ENCODE measurements around the gene AP2M1. TPM values are rescaled to one million over a fixed set of nuclear protein-coding genes. Genes with fewer than 3 reads are reported as not detected.

AP2M1 gene
- total RNA-seq, 3 donors from 2014 or later (not counting 1 experiment from before 2014, with no cell fraction given) = 157 to 188 (median 168) TPM

GRCh38 chr3:184223946-184224345 is 49.3 kb downstream of the AP2M1 start:
- no peak for DNase-seq
- H3K36me3 ChIP-seq (ENCODE audit: control insufficient read depth, insufficient read depth, low read length) = no peaks in the 10 kb centered on the region
- Mint-ChIP-seq H3K27me3 (ENCODE audit: low read depth in 2 of 2) (peaks cover 18 to 33% of the 10 kb centered on the region in 2 donors), H3K4me3 (no peak overlapping the region), H3K27ac (no peak overlapping the region), H3K4me1 (peaks cover 0 to 4% of the 10 kb centered on the region in 2 donors), H3K9me3 (no peaks in the 10 kb centered on the region), H3K36me3 (no peaks in the 10 kb centered on the region)
- H3K27ac ChIP-seq (ENCODE audit: low read length) = no peak overlapping the region
- peaks cover 3% of the 10 kb centered on the region for H3K27me3 ChIP-seq (ENCODE audit: control insufficient read depth, insufficient read depth, low read length)
- WGBS (ENCODE audit: insufficient coverage) = 95% methylated on average over 3 of the region's 3 CpGs
- no peak overlapping the region for H3K4me3 ChIP-seq (ENCODE audit: low read length)
- intact Hi-C loops (cut with micrococcal nuclease) = no loop called here
- H3K4me1 ChIP-seq (ENCODE audit: control insufficient read depth, insufficient read depth, low read length) = peaks cover 3% of the 10 kb centered on the region
- H3K9me3 ChIP-seq (ENCODE audit: control insufficient read depth, insufficient read depth, low read length) = no peaks in the 10 kb centered on the region
- no peak for ATAC-seq
- TF ChIP-seq CTCF (IDR thresholded peaks at IDR 0.05) = no peak

GRCh38 chr3:184227481-184227935 is 52.9 kb downstream of the AP2M1 start:
- no peak overlapping the region for H3K27ac ChIP-seq (ENCODE audit: low read length)
- intact Hi-C loops (cut with micrococcal nuclease) = loop anchor here (1.0 to 2.0 kb wide), 2 partner anchors 23 to 61 kb away; no protein-coding TSS in a partner anchor
- no peaks in the 10 kb centered on the region for H3K9me3 ChIP-seq (ENCODE audit: control insufficient read depth, insufficient read depth, low read length)
- TF ChIP-seq CTCF (IDR thresholded peaks at IDR 0.05) = peak; percentile 89
- peaks cover 20% of the 10 kb centered on the region for H3K27me3 ChIP-seq (ENCODE audit: control insufficient read depth, insufficient read depth, low read length)
- H3K4me3 Mint-ChIP-seq = peak overlapping the region; percentile 0
- DNase-seq (peak; percentile 36 to 78), ATAC-seq (peak; percentile 43 to 45 (median 44))
- peaks cover 10 to 13% of the 10 kb centered on the region in 2 donors for H3K4me1 Mint-ChIP-seq
- 53% methylated on average over 2 of the region's 2 CpGs for WGBS (ENCODE audit: insufficient coverage)
- peaks cover 19% of the 10 kb centered on the region for H3K4me1 ChIP-seq (ENCODE audit: control insufficient read depth, insufficient read depth, low read length)
- no peak overlapping the region for H3K4me3 ChIP-seq (ENCODE audit: low read length)
- no peaks in the 10 kb centered on the region for H3K36me3 ChIP-seq (ENCODE audit: control insufficient read depth, insufficient read depth, low read length)
- peaks cover 7% of the 10 kb centered on the region for H3K36me3 Mint-ChIP-seq
- H3K27me3 Mint-ChIP-seq (ENCODE audit: low read depth in 2 of 2) = peaks cover 34 to 48% of the 10 kb centered on the region in 2 donors
- no peaks in the 10 kb centered on the region for H3K9me3 Mint-ChIP-seq
- no peak overlapping the region for H3K27ac Mint-ChIP-seq

GRCh38 chr3:184228376-184229137 is 53.9 kb downstream of the AP2M1 start:
- Mint-ChIP-seq H3K9me3 (no peaks in the 10 kb centered on the region), H3K27ac (no peak overlapping the region), H3K4me1 (peaks cover 10 to 13% of the 10 kb centered on the region in 2 donors), H3K27me3 (ENCODE audit: low read depth in 2 of 2) (peaks cover 42 to 49% of the 10 kb centered on the region in 2 donors), H3K36me3 (peaks cover 7% of the 10 kb centered on the region), H3K4me3 (peak overlapping the region; percentile 85)
- Histone ChIP-seq H3K9me3 (ENCODE audit: control insufficient read depth, insufficient read depth, low read length) (no peaks in the 10 kb centered on the region), H3K36me3 (ENCODE audit: control insufficient read depth, insufficient read depth, low read length) (no peaks in the 10 kb centered on the region), H3K4me1 (ENCODE audit: control insufficient read depth, insufficient read depth, low read length) (peaks cover 19% of the 10 kb centered on the region), H3K27me3 (ENCODE audit: control insufficient read depth, insufficient read depth, low read length) (peaks cover 24% of the 10 kb centered on the region), H3K27ac (ENCODE audit: low read length) (no peak overlapping the region), H3K4me3 (ENCODE audit: low read length) (no peak overlapping the region)
- intact Hi-C loops (cut with micrococcal nuclease) = no loop called here
- 47% methylated on average over 12 of the region's 12 CpGs for WGBS (ENCODE audit: insufficient coverage)
- no peak for TF ChIP-seq CTCF (IDR thresholded peaks at IDR 0.05)
- ATAC-seq (no peak), DNase-seq (peak in 1 of 2 donors; percentile 15)

Data from natural killer cell (primary cell).